Measurements from ENCODE around the gene UVSSA. TPM values are rescaled to one million over a fixed set of nuclear protein-coding genes. Genes with fewer than 3 reads are reported as not detected.

Gene UVSSA
- total and polyA plus RNA-seq, 9 of the 15 experiments (the other 6 are each of a cell fraction or from before 2014, with no cell fraction given): 0.21 to 14.6 (median 3.3) TPM

DNA sequence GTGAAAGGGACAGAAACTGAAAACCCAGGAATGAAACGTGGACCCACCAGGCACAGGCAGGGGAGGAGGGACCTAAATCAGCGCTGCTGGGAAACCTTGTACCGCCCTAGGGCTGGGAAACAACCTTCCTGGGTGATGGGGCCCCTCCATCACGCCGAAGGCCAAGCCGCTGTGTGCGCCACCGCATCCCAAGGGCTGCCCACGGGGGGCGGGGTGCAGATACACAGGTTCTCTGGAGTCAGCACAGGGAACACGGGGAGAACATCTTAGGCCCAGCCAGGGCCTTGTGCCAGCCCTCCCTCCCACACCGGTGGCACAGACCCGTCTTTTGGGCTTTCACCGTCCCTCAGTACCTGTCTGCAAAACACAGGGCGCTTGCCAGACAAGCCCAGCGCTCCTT is 13.0 kb downstream of the UVSSA start:
- in situ Hi-C loops (cut with MboI): no loop called here
- Histone ChIP-seq H3K9me3 (replicated peaks; ENCODE audit: control insufficient read depth, insufficient read depth, low read depth, low read length) (no peaks in the 10 kb centered on the region), H3K9me1 (ENCODE audit: control insufficient read depth, insufficient read depth, low read length) (peaks cover 5% of the 10 kb centered on the region), H3K79me2 (ENCODE audit: control insufficient read depth, insufficient read depth, low read length) (no peaks in the 10 kb centered on the region), H3K4me2 (ENCODE audit: insufficient read depth, low read length) (no peak overlapping the region), H3K27me3 (ENCODE audit: control insufficient read depth in 2 of 2, insufficient read depth in 2 of 2, low read length in 2 of 2) (no peaks in the 10 kb centered on the region), H3K4me3 (no peak overlapping the region), H3K27ac (ENCODE audit: extremely low read depth, low read depth, low read length) (no peak overlapping the region), H3K4me1 (replicated peaks in 1 of 2; ENCODE audit: control insufficient read depth in 2 of 2, insufficient read depth in 2 of 2, low read length in 2 of 2) (peaks cover 0 to 47% of the 10 kb centered on the region in 2 experiments; a peak in 2 of 5 replicates), H3K9ac (ENCODE audit: insufficient read depth in 1 of 2, low read depth in 2 of 2, low read length in 2 of 2) (peak overlapping the region in 1 of 2 experiments; percentile 7; a peak in 1 of 4 replicates), H4K20me1 (replicated peaks; ENCODE audit: control insufficient read depth, insufficient read depth, low read length) (peaks cover 4% of the 10 kb centered on the region; the same call in 1 of the 2 replicates), H3K36me3 (ENCODE audit: control insufficient read depth, insufficient read depth, low read length) (peaks cover 20% of the 10 kb centered on the region; the same call in 2 of the 3 replicates), H2AFZ (ENCODE audit: low read depth, low read length) (no peak overlapping the region)
- TF ChIP-seq FOXJ2 (tag; IDR thresholded peaks at IDR 0.05) (no peak), XRCC4 (IDR thresholded peaks at IDR 0.05; ENCODE audit: extremely low read depth, insufficient read depth, insufficient read length) (no peak), ZNF717 (CRISPR knock-in tag; IDR thresholded peaks at IDR 0.05) (no peak), ZNF76 (CRISPR knock-in tag; IDR thresholded peaks at IDR 0.05; ENCODE audit: borderline replicate concordance) (no peak), NRF1 (conservative IDR thresholded peaks at IDR 0.05 in 1 of 2, IDR thresholded peaks at IDR 0.05 in 1 of 2) (no peak), NR2F6 (CRISPR knock-in tag; IDR thresholded peaks at IDR 0.05) (no peak), E2F3 (CRISPR knock-in tag; IDR thresholded peaks at IDR 0.05) (no peak), ZNF239 (CRISPR knock-in tag; IDR thresholded peaks at IDR 0.05) (no peak), HCFC1 (IDR thresholded peaks at IDR 0.05; ENCODE audit: low read depth, low read length) (no peak), MTA3 (IDR thresholded peaks at IDR 0.05; ENCODE audit: borderline replicate concordance) (no peak), TEAD4 (IDR thresholded peaks at IDR 0.05; ENCODE audit: low read length) (no peak), TEAD4 (CRISPR knock-in tag; IDR thresholded peaks at IDR 0.05; ENCODE audit: borderline replicate concordance) (no peak)
- TF ChIP-seq, protein P1, sequence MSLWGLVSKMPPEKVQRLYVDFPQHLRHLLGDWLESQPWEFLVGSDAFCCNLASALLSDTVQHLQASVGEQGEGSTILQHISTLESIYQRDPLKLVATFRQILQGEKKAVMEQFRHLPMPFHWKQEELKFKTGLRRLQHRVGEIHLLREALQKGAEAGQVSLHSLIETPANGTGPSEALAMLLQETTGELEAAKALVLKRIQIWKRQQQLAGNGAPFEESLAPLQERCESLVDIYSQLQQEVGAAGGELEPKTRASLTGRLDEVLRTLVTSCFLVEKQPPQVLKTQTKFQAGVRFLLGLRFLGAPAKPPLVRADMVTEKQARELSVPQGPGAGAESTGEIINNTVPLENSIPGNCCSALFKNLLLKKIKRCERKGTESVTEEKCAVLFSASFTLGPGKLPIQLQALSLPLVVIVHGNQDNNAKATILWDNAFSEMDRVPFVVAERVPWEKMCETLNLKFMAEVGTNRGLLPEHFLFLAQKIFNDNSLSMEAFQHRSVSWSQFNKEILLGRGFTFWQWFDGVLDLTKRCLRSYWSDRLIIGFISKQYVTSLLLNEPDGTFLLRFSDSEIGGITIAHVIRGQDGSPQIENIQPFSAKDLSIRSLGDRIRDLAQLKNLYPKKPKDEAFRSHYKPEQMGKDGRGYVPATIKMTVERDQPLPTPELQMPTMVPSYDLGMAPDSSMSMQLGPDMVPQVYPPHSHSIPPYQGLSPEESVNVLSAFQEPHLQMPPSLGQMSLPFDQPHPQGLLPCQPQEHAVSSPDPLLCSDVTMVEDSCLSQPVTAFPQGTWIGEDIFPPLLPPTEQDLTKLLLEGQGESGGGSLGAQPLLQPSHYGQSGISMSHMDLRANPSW (CRISPR knock-in tag; IDR thresholded peaks at IDR 0.05): no peak
- TF ChIP-seq, protein P2, sequence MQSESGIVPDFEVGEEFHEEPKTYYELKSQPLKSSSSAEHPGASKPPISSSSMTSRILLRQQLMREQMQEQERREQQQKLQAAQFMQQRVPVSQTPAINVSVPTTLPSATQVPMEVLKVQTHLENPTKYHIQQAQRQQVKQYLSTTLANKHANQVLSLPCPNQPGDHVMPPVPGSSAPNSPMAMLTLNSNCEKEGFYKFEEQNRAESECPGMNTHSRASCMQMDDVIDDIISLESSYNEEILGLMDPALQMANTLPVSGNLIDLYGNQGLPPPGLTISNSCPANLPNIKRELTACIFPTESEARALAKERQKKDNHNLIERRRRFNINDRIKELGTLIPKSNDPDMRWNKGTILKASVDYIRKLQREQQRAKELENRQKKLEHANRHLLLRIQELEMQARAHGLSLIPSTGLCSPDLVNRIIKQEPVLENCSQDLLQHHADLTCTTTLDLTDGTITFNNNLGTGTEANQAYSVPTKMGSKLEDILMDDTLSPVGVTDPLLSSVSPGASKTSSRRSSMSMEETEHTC (IDR thresholded peaks at IDR 0.05): no peak
- TF ChIP-seq, protein P3, sequence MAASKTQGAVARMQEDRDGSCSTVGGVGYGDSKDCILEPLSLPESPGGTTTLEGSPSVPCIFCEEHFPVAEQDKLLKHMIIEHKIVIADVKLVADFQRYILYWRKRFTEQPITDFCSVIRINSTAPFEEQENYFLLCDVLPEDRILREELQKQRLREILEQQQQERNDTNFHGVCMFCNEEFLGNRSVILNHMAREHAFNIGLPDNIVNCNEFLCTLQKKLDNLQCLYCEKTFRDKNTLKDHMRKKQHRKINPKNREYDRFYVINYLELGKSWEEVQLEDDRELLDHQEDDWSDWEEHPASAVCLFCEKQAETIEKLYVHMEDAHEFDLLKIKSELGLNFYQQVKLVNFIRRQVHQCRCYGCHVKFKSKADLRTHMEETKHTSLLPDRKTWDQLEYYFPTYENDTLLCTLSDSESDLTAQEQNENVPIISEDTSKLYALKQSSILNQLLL (CRISPR knock-in tag; IDR thresholded peaks at IDR 0.05; ENCODE audit: borderline replicate concordance): no peak
- TF ChIP-seq, protein P4, sequence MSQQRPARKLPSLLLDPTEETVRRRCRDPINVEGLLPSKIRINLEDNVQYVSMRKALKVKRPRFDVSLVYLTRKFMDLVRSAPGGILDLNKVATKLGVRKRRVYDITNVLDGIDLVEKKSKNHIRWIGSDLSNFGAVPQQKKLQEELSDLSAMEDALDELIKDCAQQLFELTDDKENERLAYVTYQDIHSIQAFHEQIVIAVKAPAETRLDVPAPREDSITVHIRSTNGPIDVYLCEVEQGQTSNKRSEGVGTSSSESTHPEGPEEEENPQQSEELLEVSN (IDR thresholded peaks at IDR 0.05; ENCODE audit: borderline replicate concordance in 1 of 2, extremely low read depth in 1 of 2, insufficient read depth in 1 of 2, insufficient read length in 1 of 2, low read depth in 1 of 2, low read length in 1 of 2, poor library complexity in 1 of 2, severe bottlenecking in 1 of 2): no peak
- BruUV-seq (replicated peaks): no TSS peak
- intact Hi-C loops (cut with micrococcal nuclease): loop anchor here (5.0 to 10.0 kb wide), 2 partner anchors 152 to 365 kb away; partner anchors contain the start of genes TACC3 and TMEM129
- ChIA-PET POLR2A (interaction anchor here (1.0 kb wide), 1 partner anchor 28 kb away, joined by 3 read pairs; no protein-coding TSS in a partner anchor), CTCF (ENCODE audit: low intra/inter-chr PET ratio) (no interaction called here)
- DNase-seq (ENCODE audit: extremely low read depth in 1 of 4, low spot score in 3 of 4) (no peak), ATAC-seq (no peak), FAIRE-seq (no peak)
- 85% methylated on average over 15 of the region's 16 CpGs for WGBS (ENCODE audit: insufficient coverage, low coverage, missing lambda C conversion rate)

Data from K562 (cell line).